Measurements from ENCODE around the gene HTR1D. TPM values are rescaled to one million over a fixed set of nuclear protein-coding genes. Genes with fewer than 3 reads are reported as not detected.

HTR1D gene
- total and polyA plus RNA-seq, 4 donors = 0.05 TPM; not detected in 3

DNA sequence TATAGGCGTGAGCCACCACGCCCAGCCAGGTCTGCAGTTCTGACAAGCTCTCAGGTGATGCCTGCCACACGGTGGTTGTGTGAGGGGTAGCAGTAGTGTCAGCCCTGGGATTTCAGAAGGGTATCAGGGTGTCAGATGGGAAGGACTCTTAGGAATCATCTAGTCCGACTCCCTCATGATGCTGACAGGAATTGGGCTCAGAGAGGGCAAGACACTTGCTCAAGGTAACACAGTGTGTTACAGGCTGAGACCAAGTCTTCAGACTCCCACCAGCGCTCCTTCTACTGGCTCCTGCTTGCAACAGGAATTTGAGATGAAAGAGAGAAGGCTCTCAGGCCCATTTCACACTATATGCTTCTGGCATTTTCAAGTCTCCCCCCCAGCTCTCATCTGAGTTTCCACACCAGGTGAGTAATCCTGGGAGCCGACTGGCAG is 6.9 kb downstream of the HTR1D start:
- Histone ChIP-seq H3K36me3 (ENCODE audit: control insufficient read depth in 4 of 4, insufficient read depth in 3 of 4, low read depth in 1 of 4, low read length in 3 of 4) (no peaks in the 10 kb centered on the region), H3K9me3 (ENCODE audit: control insufficient read depth in 4 of 4, low read length in 3 of 4) (no peaks in the 10 kb centered on the region), H3K27me3 (ENCODE audit: control insufficient read depth in 4 of 4, insufficient read depth in 4 of 4, low read length in 3 of 4) (no peaks in the 10 kb centered on the region), H3K9ac (ENCODE audit: low read depth in 1 of 2, low read length in 2 of 2) (no peak overlapping the region), H3K4me3 (ENCODE audit: low read depth in 1 of 3, low read length in 3 of 3) (no peak overlapping the region), H3K4me1 (ENCODE audit: control insufficient read depth in 4 of 4, insufficient read depth in 4 of 4, low read length in 3 of 4) (no peaks in the 10 kb centered on the region), H3K27ac (ENCODE audit: low read depth in 1 of 2, low read length in 2 of 2) (no peak overlapping the region)
- TF ChIP-seq RAD21 (IDR thresholded peaks at IDR 0.05) (peak in 1 of 2 donors; percentile 28), FOXA1 (IDR thresholded peaks at IDR 0.05) (no peak)
- TF ChIP-seq, protein P1, sequence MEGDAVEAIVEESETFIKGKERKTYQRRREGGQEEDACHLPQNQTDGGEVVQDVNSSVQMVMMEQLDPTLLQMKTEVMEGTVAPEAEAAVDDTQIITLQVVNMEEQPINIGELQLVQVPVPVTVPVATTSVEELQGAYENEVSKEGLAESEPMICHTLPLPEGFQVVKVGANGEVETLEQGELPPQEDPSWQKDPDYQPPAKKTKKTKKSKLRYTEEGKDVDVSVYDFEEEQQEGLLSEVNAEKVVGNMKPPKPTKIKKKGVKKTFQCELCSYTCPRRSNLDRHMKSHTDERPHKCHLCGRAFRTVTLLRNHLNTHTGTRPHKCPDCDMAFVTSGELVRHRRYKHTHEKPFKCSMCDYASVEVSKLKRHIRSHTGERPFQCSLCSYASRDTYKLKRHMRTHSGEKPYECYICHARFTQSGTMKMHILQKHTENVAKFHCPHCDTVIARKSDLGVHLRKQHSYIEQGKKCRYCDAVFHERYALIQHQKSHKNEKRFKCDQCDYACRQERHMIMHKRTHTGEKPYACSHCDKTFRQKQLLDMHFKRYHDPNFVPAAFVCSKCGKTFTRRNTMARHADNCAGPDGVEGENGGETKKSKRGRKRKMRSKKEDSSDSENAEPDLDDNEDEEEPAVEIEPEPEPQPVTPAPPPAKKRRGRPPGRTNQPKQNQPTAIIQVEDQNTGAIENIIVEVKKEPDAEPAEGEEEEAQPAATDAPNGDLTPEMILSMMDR (IDR thresholded peaks at IDR 0.05; ENCODE audit: low read depth, low read length, missing input control) = no peak
- 44% methylated on average over 6 of the region's 6 CpGs for WGBS
- no peak for DNase-seq (ENCODE audit: low spot score)

GRCh38 chr1:23209770-23210169 is 7.5 kb downstream of the HTR1D start:
- H3K27me3 ChIP-seq (ENCODE audit: control insufficient read depth in 4 of 4, insufficient read depth in 4 of 4, low read length in 3 of 4) = no peaks in the 10 kb centered on the region
- WGBS = 82% methylated on average over 4 of the region's 4 CpGs

More at GRCh38 chr1:23209770-23210169, 7.5 kb downstream of the HTR1D start:
- no peak for DNase-seq (ENCODE audit: low spot score)
- Histone ChIP-seq H3K4me1 (ENCODE audit: control insufficient read depth in 4 of 4, insufficient read depth in 4 of 4, low read length in 3 of 4) (no peaks in the 10 kb centered on the region), H3K36me3 (ENCODE audit: control insufficient read depth in 4 of 4, insufficient read depth in 3 of 4, low read depth in 1 of 4, low read length in 3 of 4) (no peaks in the 10 kb centered on the region), H3K27ac (ENCODE audit: low read depth in 1 of 2, low read length in 2 of 2) (no peak overlapping the region), H3K9ac (ENCODE audit: low read depth in 1 of 2, low read length in 2 of 2) (no peak overlapping the region), H3K9me3 (ENCODE audit: control insufficient read depth in 4 of 4, low read length in 3 of 4) (no peaks in the 10 kb centered on the region), H3K4me3 (ENCODE audit: low read depth in 1 of 3, low read length in 3 of 3) (no peak overlapping the region)
- TF ChIP-seq, protein P1 (IDR thresholded peaks at IDR 0.05; ENCODE audit: low read depth, low read length, missing input control) = no peak
- no peak for TF ChIP-seq TAF1 (conservative IDR thresholded peaks at IDR 0.05)
- TF ChIP-seq, protein P2, sequence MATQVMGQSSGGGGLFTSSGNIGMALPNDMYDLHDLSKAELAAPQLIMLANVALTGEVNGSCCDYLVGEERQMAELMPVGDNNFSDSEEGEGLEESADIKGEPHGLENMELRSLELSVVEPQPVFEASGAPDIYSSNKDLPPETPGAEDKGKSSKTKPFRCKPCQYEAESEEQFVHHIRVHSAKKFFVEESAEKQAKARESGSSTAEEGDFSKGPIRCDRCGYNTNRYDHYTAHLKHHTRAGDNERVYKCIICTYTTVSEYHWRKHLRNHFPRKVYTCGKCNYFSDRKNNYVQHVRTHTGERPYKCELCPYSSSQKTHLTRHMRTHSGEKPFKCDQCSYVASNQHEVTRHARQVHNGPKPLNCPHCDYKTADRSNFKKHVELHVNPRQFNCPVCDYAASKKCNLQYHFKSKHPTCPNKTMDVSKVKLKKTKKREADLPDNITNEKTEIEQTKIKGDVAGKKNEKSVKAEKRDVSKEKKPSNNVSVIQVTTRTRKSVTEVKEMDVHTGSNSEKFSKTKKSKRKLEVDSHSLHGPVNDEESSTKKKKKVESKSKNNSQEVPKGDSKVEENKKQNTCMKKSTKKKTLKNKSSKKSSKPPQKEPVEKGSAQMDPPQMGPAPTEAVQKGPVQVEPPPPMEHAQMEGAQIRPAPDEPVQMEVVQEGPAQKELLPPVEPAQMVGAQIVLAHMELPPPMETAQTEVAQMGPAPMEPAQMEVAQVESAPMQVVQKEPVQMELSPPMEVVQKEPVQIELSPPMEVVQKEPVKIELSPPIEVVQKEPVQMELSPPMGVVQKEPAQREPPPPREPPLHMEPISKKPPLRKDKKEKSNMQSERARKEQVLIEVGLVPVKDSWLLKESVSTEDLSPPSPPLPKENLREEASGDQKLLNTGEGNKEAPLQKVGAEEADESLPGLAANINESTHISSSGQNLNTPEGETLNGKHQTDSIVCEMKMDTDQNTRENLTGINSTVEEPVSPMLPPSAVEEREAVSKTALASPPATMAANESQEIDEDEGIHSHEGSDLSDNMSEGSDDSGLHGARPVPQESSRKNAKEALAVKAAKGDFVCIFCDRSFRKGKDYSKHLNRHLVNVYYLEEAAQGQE (IDR thresholded peaks at IDR 0.05) = no peak
- TF ChIP-seq, protein P3, sequence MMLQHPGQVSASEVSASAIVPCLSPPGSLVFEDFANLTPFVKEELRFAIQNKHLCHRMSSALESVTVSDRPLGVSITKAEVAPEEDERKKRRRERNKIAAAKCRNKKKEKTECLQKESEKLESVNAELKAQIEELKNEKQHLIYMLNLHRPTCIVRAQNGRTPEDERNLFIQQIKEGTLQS (IDR thresholded peaks at IDR 0.05) = no peak
- TF ChIP-seq YY1 (IDR thresholded peaks at IDR 0.05) = no peak
- TF ChIP-seq HNF4G (IDR thresholded peaks at IDR 0.05) = no peak
- TF ChIP-seq EGR1 (IDR thresholded peaks at IDR 0.05; ENCODE audit: low read depth in 2 of 2) = no peak
- TF ChIP-seq, protein P4, sequence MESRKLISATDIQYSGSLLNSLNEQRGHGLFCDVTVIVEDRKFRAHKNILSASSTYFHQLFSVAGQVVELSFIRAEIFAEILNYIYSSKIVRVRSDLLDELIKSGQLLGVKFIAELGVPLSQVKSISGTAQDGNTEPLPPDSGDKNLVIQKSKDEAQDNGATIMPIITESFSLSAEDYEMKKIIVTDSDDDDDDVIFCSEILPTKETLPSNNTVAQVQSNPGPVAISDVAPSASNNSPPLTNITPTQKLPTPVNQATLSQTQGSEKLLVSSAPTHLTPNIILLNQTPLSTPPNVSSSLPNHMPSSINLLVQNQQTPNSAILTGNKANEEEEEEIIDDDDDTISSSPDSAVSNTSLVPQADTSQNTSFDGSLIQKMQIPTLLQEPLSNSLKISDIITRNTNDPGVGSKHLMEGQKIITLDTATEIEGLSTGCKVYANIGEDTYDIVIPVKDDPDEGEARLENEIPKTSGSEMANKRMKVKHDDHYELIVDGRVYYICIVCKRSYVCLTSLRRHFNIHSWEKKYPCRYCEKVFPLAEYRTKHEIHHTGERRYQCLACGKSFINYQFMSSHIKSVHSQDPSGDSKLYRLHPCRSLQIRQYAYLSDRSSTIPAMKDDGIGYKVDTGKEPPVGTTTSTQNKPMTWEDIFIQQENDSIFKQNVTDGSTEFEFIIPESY (IDR thresholded peaks at IDR 0.05) = no peak
- TF ChIP-seq HNF4A (conservative IDR thresholded peaks at IDR 0.05) = no peak
- TF ChIP-seq FOXA2 (IDR thresholded peaks at IDR 0.05) = no peak
- TF ChIP-seq GABPA (IDR thresholded peaks at IDR 0.05 in 1 of 2, conservative IDR thresholded peaks at IDR 0.05 in 1 of 2) = no peak
- no peak for TF ChIP-seq SP1 (IDR thresholded peaks at IDR 0.05)
- TF ChIP-seq FOXA1 (IDR thresholded peaks at IDR 0.05) = no peak
- no peak for TF ChIP-seq RAD21 (IDR thresholded peaks at IDR 0.05)
